Measurements from ENCODE around the gene ASCL5.
A peak's percentile ranks its signal among the peaks of the same experiment; 100 is the strongest.
"Not testable (repeated sequence)": the region's sequence is repeated elsewhere in the genome, so short reads cannot be mapped to it uniquely, and the experiment has no call there.

The ASCL5 gene

GRCh38 chr1:201126832-201127754 is at the start of gene ASCL5:
Gene ASCL5 (minus strand): TSS chr1:201127184. CDS start chr1:201115372, 11,812 bp downstream.
- no peak for DNase-seq

- DNase-seq: no peak
Observed at GRCh38 chr1:201175820-201176500, 49.0 kb upstream of the ASCL5 start.

GRCh38 chr1:201173736-201174135 is 46.8 kb upstream of the ASCL5 start:
- no peak for DNase-seq

GRCh38 chr1:201172999-201173610 is 46.1 kb upstream of the ASCL5 start:
- no peak for DNase-seq

GRCh38 chr1:201172326-201172725 is 45.3 kb upstream of the ASCL5 start:
- peak; percentile 40 for DNase-seq

GRCh38 chr1:201171063-201172036 is 44.4 kb upstream of the ASCL5 start:
- peak; percentile 30 for DNase-seq

GRCh38 chr1:201170533-201171062 is 43.6 kb upstream of the ASCL5 start:
- DNase-seq: peak; percentile 96

- no peak for DNase-seq
Observed at GRCh38 chr1:201169971-201170532, 43.1 kb upstream of the ASCL5 start.

GRCh38 chr1:201169203-201169602 is 42.2 kb upstream of the ASCL5 start:
- no peak for DNase-seq

- DNase-seq: no peak
Observed at GRCh38 chr1:201167041-201167991, 40.3 kb upstream of the ASCL5 start.

GRCh38 chr1:201164645-201165044 is 37.7 kb upstream of the ASCL5 start:
- DNase-seq: no peak

- no peak for DNase-seq
Observed at GRCh38 chr1:201163707-201164106, 36.7 kb upstream of the ASCL5 start.

- not testable (repeated sequence) for DNase-seq
Observed at GRCh38 chr1:201163036-201163435, 36.1 kb upstream of the ASCL5 start.

- no peak for DNase-seq
Observed at GRCh38 chr1:201157949-201158348, 31.0 kb upstream of the ASCL5 start.

- DNase-seq: no peak
Observed at GRCh38 chr1:201156819-201157218, 29.8 kb upstream of the ASCL5 start.

GRCh38 chr1:201156346-201156745 is 29.4 kb upstream of the ASCL5 start:
- no peak for DNase-seq

GRCh38 chr1:201155354-201155753 is 28.4 kb upstream of the ASCL5 start:
- DNase-seq: no peak

- peak; percentile 99 for DNase-seq
Observed at GRCh38 chr1:201154389-201155165, 27.6 kb upstream of the ASCL5 start, which contains the start of gene TMEM9. Gene TMEM9 (minus strand): TSS chr1:201154474. CDS start chr1:201153923, 551 bp downstream.
